ENCODE measurements around the gene ZNF831. TPM values are rescaled to one million over a fixed set of nuclear protein-coding genes. Genes with fewer than 3 reads are reported as not detected.

ZNF831 gene
- total RNA-seq, 4 donors from 2014 or later: 0.05 to 0.07 TPM; not detected in 2

- Histone ChIP-seq H3K27me3 (peaks cover 0 to 3% (median 0%) of the 10 kb centered on the region in 3 donors), H3K27ac (no peak overlapping the region), H3K36me3 (no peaks in the 10 kb centered on the region), H3K4me3 (no peak overlapping the region), H3K4me1 (no peaks in the 10 kb centered on the region), H3K9me3 (no peaks in the 10 kb centered on the region)
- in situ Hi-C loops (cut with MboI; ENCODE audit: low sequenced_read_pairs in 4 of 4) (no loop called here), intact Hi-C loops (cut with DNase I; ENCODE audit: low total_unique reads) (no loop called here)
- ATAC-seq (no peak), DNase-seq (no peak)
- no peak for TF ChIP-seq CTCF (IDR thresholded peaks at IDR 0.05 in 4 of 5, conservative IDR thresholded peaks at IDR 0.05 in 1 of 5)
Observed at GRCh38 chr20:59160389-59161115, 3.1 kb upstream of the ZNF831 start.

DNA sequence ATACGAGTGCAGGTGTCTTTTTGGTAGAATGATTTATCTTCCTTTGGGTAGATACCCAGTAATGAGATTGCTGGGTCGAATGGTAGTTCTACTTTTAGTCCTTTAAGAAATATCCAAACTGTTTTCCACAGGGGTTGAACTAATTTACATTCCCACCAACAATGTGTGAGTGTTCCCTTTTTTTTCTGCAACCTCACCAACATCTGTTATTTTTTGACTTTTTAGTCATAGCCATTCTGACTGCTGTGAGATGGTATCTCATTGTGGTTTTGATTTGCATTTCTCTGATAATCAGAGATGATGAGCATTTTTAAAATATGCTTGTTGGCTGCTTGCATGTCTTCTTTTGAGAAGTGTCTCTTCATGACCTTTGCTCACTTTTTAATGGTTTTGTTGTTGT lies 1.9 kb upstream of the ZNF831 start:
- TF ChIP-seq POLR2A (IDR thresholded peaks at IDR 0.05): no peak
- TF ChIP-seq CTCF (IDR thresholded peaks at IDR 0.05 in 4 of 5, conservative IDR thresholded peaks at IDR 0.05 in 1 of 5): no peak
- Histone ChIP-seq H3K36me3 (no peaks in the 10 kb centered on the region), H3K27me3 (peaks cover 0 to 3% (median 0%) of the 10 kb centered on the region in 3 donors), H3K4me3 (no peak overlapping the region), H3K27ac (no peak overlapping the region), H3K4me1 (no peaks in the 10 kb centered on the region), H3K9me3 (no peaks in the 10 kb centered on the region)
- ATAC-seq (no peak), DNase-seq (no peak)
- in situ Hi-C loops (cut with MboI; ENCODE audit: low sequenced_read_pairs in 4 of 4): no loop called here
- intact Hi-C loops (cut with DNase I; ENCODE audit: low total_unique reads): no loop called here

- peaks cover 0 to 3% (median 0%) of the 10 kb centered on the region in 3 donors for H3K27me3 ChIP-seq
- H3K27ac ChIP-seq: no peak overlapping the region
- in situ Hi-C loops (cut with MboI; ENCODE audit: low sequenced_read_pairs in 4 of 4) (no loop called here), intact Hi-C loops (cut with DNase I; ENCODE audit: low total_unique reads) (no loop called here)
- H3K4me1 ChIP-seq: no peaks in the 10 kb centered on the region
- H3K9me3 ChIP-seq: no peaks in the 10 kb centered on the region
- TF ChIP-seq CTCF (IDR thresholded peaks at IDR 0.05 in 4 of 5, conservative IDR thresholded peaks at IDR 0.05 in 1 of 5) (no peak), POLR2A (IDR thresholded peaks at IDR 0.05) (no peak)
- DNase-seq: no peak
- no peak overlapping the region for H3K4me3 ChIP-seq
- no peak for ATAC-seq
- H3K36me3 ChIP-seq: no peaks in the 10 kb centered on the region
Observed at GRCh38 chr20:59164686-59165391, 1.2 kb downstream of the ZNF831 start.

GRCh38 chr20:59165396-59165795 lies 1.8 kb downstream of the ZNF831 start:
- DNase-seq (no peak), ATAC-seq (no peak)
- TF ChIP-seq POLR2A (IDR thresholded peaks at IDR 0.05) (no peak), CTCF (IDR thresholded peaks at IDR 0.05 in 4 of 5, conservative IDR thresholded peaks at IDR 0.05 in 1 of 5) (no peak)
- no peak overlapping the region for H3K4me3 ChIP-seq
- intact Hi-C loops (cut with DNase I; ENCODE audit: low total_unique reads) (no loop called here), in situ Hi-C loops (cut with MboI; ENCODE audit: low sequenced_read_pairs in 4 of 4) (no loop called here)
- no peak overlapping the region for H3K27ac ChIP-seq
- no peaks in the 10 kb centered on the region for H3K4me1 ChIP-seq
- no peaks in the 10 kb centered on the region for H3K36me3 ChIP-seq
- H3K9me3 ChIP-seq: no peaks in the 10 kb centered on the region
- H3K27me3 ChIP-seq: peaks cover 0 to 2% (median 0%) of the 10 kb centered on the region in 3 donors
